GM12878 (cell line): ENCODE results near the gene CTBP1.

Experiments
- CTCF ChIP-seq, 3 experiments: IDR thresholded peaks in 2 of 3; conservative IDR thresholded peaks in 1 of 3; 2 replicates each; pipeline ENCODE4 v1.5.1; 2011; ENCODE audit warnings: low read depth in 3 of 3, low read length in 3 of 3, mild to moderate bottlenecking in 3 of 3, control low read depth in 2 of 3, moderate library complexity in 2 of 3, inconsistent platforms in 1 of 3, mixed read lengths in 1 of 3; ENCODE audit not compliant: control insufficient read depth in 2 of 3, insufficient read depth in 1 of 3; ENCODE audit errors: extremely low read depth in 1 of 3
- EP300 ChIP-seq, 2 experiments: fragments of 150-350 bp in 1 of 2; IDR thresholded peaks; 2 replicates each; pipeline ENCODE4 v1.6.1; 2011 to 2012; ENCODE audit warnings: low read depth in 2 of 2, low read length in 2 of 2, borderline replicate concordance in 1 of 2, improper control_type of control experiment in 1 of 2, inconsistent platforms in 1 of 2; ENCODE audit not compliant: control insufficient read depth in 1 of 2
- POLR2A ChIP-seq: IDR thresholded peaks from 2 replicates; pipeline ENCODE4 v1.6.1; 2011; ENCODE audit warnings: low read depth, mild to moderate bottlenecking, low read length
- POLR2AphosphoS5 ChIP-seq: IDR thresholded peaks from 2 replicates; pipeline ENCODE4 v1.6.1; 2011; ENCODE audit warnings: mild to moderate bottlenecking, low read length, inconsistent platforms
- RAD21 ChIP-seq: IDR thresholded peaks from 2 replicates; pipeline ENCODE4 v1.6.1; 2011; ENCODE audit warnings: mild to moderate bottlenecking, low read depth, low read length, moderate library complexity; ENCODE audit not compliant: insufficient read depth

GRCh38 chr4:1294424-1294823 is 45.5 kb upstream of the CTBP1 start:
- TF ChIP-seq RAD21 (no peak), POLR2AphosphoS5 (no peak), POLR2A (no peak), EP300 (IDR thresholded peaks at IDR 0.05; ENCODE audit: borderline replicate concordance in 1 of 2, control insufficient read depth in 1 of 2, low read depth in 2 of 2, low read length in 2 of 2) (no peak), CTCF (IDR thresholded peaks at IDR 0.05 in 2 of 3, conservative IDR thresholded peaks at IDR 0.05 in 1 of 3; ENCODE audit: control insufficient read depth in 2 of 3, extremely low read depth in 1 of 3, insufficient read depth in 1 of 3, low read depth in 3 of 3, low read length in 3 of 3) (no peak)
